HCT116 (cell line): Measurements from ENCODE around the gene TMEM147. TPM values are rescaled to one million over a fixed set of nuclear protein-coding genes. Genes with fewer than 3 reads are reported as not detected.

Source experiments
- ATAC-seq: fragments of 200-7000 bp; cut with Tn5 transposase; 2 replicates; pipeline ENCODE4 v1.9.1; 2020; ENCODE audit warnings: mild to moderate bottlenecking, moderate library complexity
- BruUV-seq: library from RNA; stranded (reverse); fragments of 400-500 nt; replicated peaks from 2 replicates; lab custom pipeline; 2021; lab: Mats Ljungman, UMichigan
- CTCF ChIA-PET: fragments of 300-600 bp; sonication (Branson Sonifier 250); formaldehyde crosslinking; loops from one replicate; lab custom pipeline; 2021; ENCODE audit warnings: antibody characterized with exemption; lab: Charles Lee
- POLR2A ChIA-PET: fragments of 300-600, 350-600 bp; sonication (Branson Sonifier 250); formaldehyde crosslinking; loops from one replicate; lab custom pipeline; 2021; ENCODE audit warnings: antibody characterized with exemption; lab: Charles Lee
- RAD21 ChIA-PET, 2 experiments: fragments of 300-600 bp; sonication (Branson Sonifier 250); formaldehyde crosslinking; loops; one replicate each; lab custom pipeline; 2023; ENCODE audit warnings: low total read pairs in 2 of 2; ENCODE audit not compliant: uncharacterized antibody in 2 of 2, unreplicated experiment in 2 of 2, low non-redundant PET in 1 of 2; lab: Charles Lee
- DNase-seq: peaks from one replicate; pipeline ENCODE4 v3.0.0-alpha.2; 2010; ENCODE audit warnings: low read depth, low spot score
- H2AFZ ChIP-seq: fragments of 200-600 bp; shearing (Covaris generic), sonication (generic); 2 replicates; pipeline ENCODE4 v1.6.1; 2017; ENCODE audit warnings: low read depth, mixed run types, mixed read lengths, antibody characterized with exemption, low read length; ENCODE audit not compliant: poor library complexity, severe bottlenecking
- H3K27ac ChIP-seq: 2 replicates; pipeline ENCODE4 v1.5.1; 2012; ENCODE audit warnings: low read depth, low read length
- H3K27me3 ChIP-seq: fragments of 200-600 bp; sonication (generic); 2 replicates; pipeline ENCODE4 v1.6.1; 2016; ENCODE audit warnings: mixed run types, low read length, mixed read lengths; ENCODE audit not compliant: insufficient read depth
- H3K36me3 ChIP-seq, 2 experiments: fragments of 200-500 bp in 1 of 2; fragments of 200-600 bp in 1 of 2; sonication (Bioruptor generic) in 1 of 2; sonication (generic) in 1 of 2; 2 replicates each; pipeline versions ENCODE4 v1.5.1 to v1.6.1; 2014 to 2016; ENCODE audit warnings: low read length in 2 of 2, inconsistent platforms in 1 of 2, mixed read lengths in 1 of 2, mixed run types in 1 of 2; ENCODE audit not compliant: insufficient read depth in 2 of 2, control insufficient read depth in 1 of 2
- H3K4me1 ChIP-seq, 2 experiments: fragments of 200-600 bp in 1 of 2; sonication (generic) in 1 of 2; 2 replicates each; pipeline versions ENCODE4 v1.5.1 to v1.6.1; 2012 to 2017; ENCODE audit warnings: low read length in 2 of 2, inconsistent platforms in 1 of 2, mild to moderate bottlenecking in 1 of 2, mixed read lengths in 1 of 2, mixed run types in 1 of 2, moderate library complexity in 1 of 2; ENCODE audit not compliant: insufficient read depth in 2 of 2, control insufficient read depth in 1 of 2
- H3K4me2 ChIP-seq: fragments of 200-600 bp; sonication (generic); 2 replicates; pipeline ENCODE4 v1.6.1; 2017; ENCODE audit warnings: mixed run types, low read length, mixed read lengths
- H3K4me3 ChIP-seq, 2 experiments: fragments of 200-600 bp in 1 of 2; sonication (generic) in 1 of 2; replicated peaks in 1 of 2; 2 replicates each; pipeline ENCODE4 v1.5.1; 2011 to 2016; ENCODE audit warnings: low read length in 2 of 2, control low read depth in 1 of 2, low read depth in 1 of 2, mild to moderate bottlenecking in 1 of 2, mixed read lengths in 1 of 2, mixed run types in 1 of 2
- H3K79me2 ChIP-seq: fragments of 200-600 bp; sonication (generic); 2 replicates; pipeline ENCODE4 v1.6.1; 2017; ENCODE audit warnings: mild to moderate bottlenecking, mixed run types, low read length, moderate library complexity, mixed read lengths; ENCODE audit not compliant: insufficient read depth
- H3K9ac ChIP-seq: fragments of 200-600 bp; sonication (generic); 2 replicates; pipeline ENCODE4 v1.6.1; 2016; ENCODE audit warnings: low read length, mixed read lengths
- H3K9me2 ChIP-seq: fragments of 200-600 bp; sonication (generic), shearing (Covaris generic); 2 replicates; pipeline ENCODE4 v1.6.1; 2017; ENCODE audit warnings: mixed run types, mild to moderate bottlenecking, moderate library complexity; ENCODE audit not compliant: insufficient read depth
- H3K9me3 ChIP-seq, 2 experiments: fragments of 200-500 bp in 1 of 2; fragments of 200-600 bp in 1 of 2; sonication (Bioruptor generic) in 1 of 2; sonication (generic) in 1 of 2; 2 replicates each; pipeline ENCODE4 v1.6.1; 2014 to 2017; ENCODE audit warnings: low read length in 2 of 2, mixed read lengths in 2 of 2, inconsistent platforms in 1 of 2, low read depth in 1 of 2, mild to moderate bottlenecking in 1 of 2, mixed run types in 1 of 2, moderate library complexity in 1 of 2; ENCODE audit not compliant: control insufficient read depth in 1 of 2, insufficient read depth in 1 of 2
- H4K20me1 ChIP-seq: fragments of 200-600 bp; sonication (generic), shearing (Covaris generic); 2 replicates; pipeline ENCODE4 v1.6.1; 2017; ENCODE audit warnings: mixed run types, mild to moderate bottlenecking, moderate library complexity; ENCODE audit not compliant: insufficient read depth
- ATF3 ChIP-seq: IDR thresholded peaks from 2 replicates; pipeline ENCODE4 v1.6.1; 2012
- CTCF ChIP-seq, 3 experiments: fragments of 200-600 bp in 1 of 3; sonication (generic) in 1 of 3; IDR thresholded peaks in 2 of 3; conservative IDR thresholded peaks in 1 of 3; 2 replicates each; pipeline ENCODE4 v1.5.1; 2012 to 2017; ENCODE audit warnings: low read depth in 2 of 3, low read length in 2 of 3, antibody characterized with exemption in 1 of 3, borderline replicate concordance in 1 of 3, control low read depth in 1 of 3, mild to moderate bottlenecking in 1 of 3, mixed read lengths in 1 of 3, mixed run types in 1 of 3, moderate library complexity in 1 of 3; ENCODE audit not compliant: insufficient read depth in 1 of 3
- POLR2AphosphoS5 ChIP-seq: IDR thresholded peaks from 2 replicates; pipeline ENCODE4 v1.6.1; 2011; ENCODE audit warnings: mild to moderate bottlenecking, low read depth, low read length, moderate library complexity
- RAD21 ChIP-seq: IDR thresholded peaks from 2 replicates; pipeline ENCODE4 v1.6.1; 2012; ENCODE audit warnings: low read depth, mild to moderate bottlenecking
- REST ChIP-seq: IDR thresholded peaks from 2 replicates; pipeline ENCODE4 v1.6.1; 2012; ENCODE audit warnings: low read depth
- intact Hi-C: fragments of 100-400 bp; cut with micrococcal nuclease; formaldehyde crosslinking; loops from 2 replicates; pipeline ENCODE4 v1.10.0; 2022
- total RNA-seq: library from RNA; stranded (reverse); gene quantifications from one replicate; pipeline ENCODE4 v1.2.1, GENCODE V29; 2021; ENCODE audit not compliant: unreplicated experiment

The TMEM147 gene
- total RNA-seq, 1 experiment from 2014 or later = 128 TPM

DNA sequence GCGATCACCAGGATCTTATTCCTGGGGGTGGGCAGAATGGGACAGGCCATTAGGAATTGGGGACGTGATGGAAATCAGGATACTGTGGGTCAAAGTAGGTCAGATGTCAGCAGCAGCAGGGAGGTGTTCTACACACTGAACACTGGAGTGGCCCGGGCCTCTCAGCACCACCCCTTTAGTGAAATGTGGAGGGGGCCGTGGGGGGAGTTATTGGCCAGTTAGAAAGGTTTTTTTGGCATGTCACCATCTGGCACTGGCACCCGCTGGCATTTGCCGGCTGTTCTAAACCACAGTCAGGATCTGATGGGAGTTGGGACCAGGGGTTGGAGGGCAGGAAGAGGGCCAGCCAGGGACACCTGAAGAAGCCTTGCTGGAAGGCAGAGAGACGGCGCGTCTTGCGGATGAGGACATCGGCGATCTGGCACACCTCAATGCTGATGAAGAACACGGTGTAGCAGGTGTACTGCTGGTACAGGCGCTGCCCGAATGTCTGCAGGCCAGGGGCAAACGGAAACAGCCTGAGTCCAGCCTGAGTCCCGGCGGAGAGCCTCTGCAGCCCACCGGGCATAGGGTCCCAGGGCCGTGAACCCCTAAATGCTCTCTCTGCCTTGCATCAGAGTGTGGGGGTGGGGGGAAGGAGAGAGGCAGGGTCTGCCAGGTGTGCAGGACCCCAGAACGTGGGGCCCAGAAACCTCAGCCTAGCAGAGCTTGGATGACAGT, 5.8 kb downstream of the TMEM147 start:
- RAD21 ChIA-PET = no interaction called here
- Histone ChIP-seq H2AFZ (no peak overlapping the region), H3K27me3 (no peaks in the 10 kb centered on the region), H3K9ac (no peak overlapping the region), H3K4me2 (no peak overlapping the region), H3K4me1 (peaks cover 6 to 12% of the 10 kb centered on the region in 2 experiments), H3K4me3 (no peak overlapping the region), H3K27ac (no peak overlapping the region), H3K36me3 (peaks cover 2 to 12% of the 10 kb centered on the region in 2 experiments; a peak in 1 of 4 replicates), H3K9me2 (no peaks in the 10 kb centered on the region), H4K20me1 (no peaks in the 10 kb centered on the region), H3K9me3 (no peaks in the 10 kb centered on the region), H3K79me2 (peaks cover 23% of the 10 kb centered on the region)
- no TSS peak for BruUV-seq
- intact Hi-C loops = no loop called here
- TF ChIP-seq RAD21 (no peak), CTCF (IDR thresholded peaks at IDR 0.05 in 2 of 3, conservative IDR thresholded peaks at IDR 0.05 in 1 of 3; ENCODE audit: borderline replicate concordance in 1 of 3, insufficient read depth in 1 of 3, low read depth in 2 of 3, low read length in 2 of 3) (no peak), ATF3 (no peak), POLR2AphosphoS5 (no peak), REST (no peak)
- no peak for ATAC-seq
- DNase-seq = no peak
- CTCF ChIA-PET = no interaction called here
- POLR2A ChIA-PET = no interaction called here
